Stimulated activated CD8-positive, alpha-beta memory T cell treated with anti-CD3 and anti-CD28 coated beads, Interleukin-7, amount 100 ng/mL, for 1 hour (primary cell): ENCODE data around the gene SPATA6.
"Not testable (repeated sequence)": the region's sequence is repeated elsewhere in the genome, so short reads cannot be mapped to it uniquely, and the experiment has no call there.

ENCODE experiments used
- DNase-seq, 2 donors: peaks; one replicate each; pipeline ENCODE4 v3.0.0-alpha.2; 2020; ENCODE audit warnings: low read depth in 2 of 2

Gene SPATA6

DNA sequence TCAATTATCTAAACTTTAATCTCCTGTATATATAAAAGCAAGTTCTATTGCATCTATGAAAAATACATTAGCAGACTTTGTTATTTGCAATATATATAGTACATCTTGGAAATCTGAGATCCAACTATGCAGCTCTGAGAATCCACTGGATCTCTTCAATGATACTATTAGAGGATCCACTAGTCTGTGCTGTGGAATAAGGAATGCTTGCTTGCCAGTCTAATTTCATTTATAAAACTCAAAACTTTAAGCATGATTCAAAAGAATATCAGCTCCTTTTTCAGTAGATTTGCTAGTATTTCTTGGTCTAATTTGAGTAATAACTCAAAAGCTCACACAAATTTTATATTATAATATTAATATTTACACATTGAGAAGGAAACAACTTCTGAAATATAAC is 115.1 kb downstream of the SPATA6 start:
- no peak for DNase-seq

DNA sequence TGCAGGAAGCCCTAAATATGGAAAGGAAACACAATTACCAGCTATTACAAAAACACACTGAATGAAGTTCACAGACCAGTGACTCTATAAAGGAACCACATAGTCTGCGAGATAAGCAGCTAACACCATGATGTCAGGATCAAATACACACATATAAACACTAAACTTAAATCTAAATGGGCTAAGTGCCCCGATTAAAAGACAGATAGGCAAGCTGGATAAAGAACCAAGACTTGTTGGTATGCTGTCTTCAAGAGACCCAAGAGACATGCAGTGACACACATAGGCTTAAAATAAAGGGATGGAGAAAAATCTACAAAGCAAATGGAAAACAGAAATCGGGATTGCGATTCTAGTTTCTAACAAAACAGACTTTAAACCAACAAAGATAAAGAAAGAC is 127.6 kb downstream of the SPATA6 start:
- no peak for DNase-seq

DNA sequence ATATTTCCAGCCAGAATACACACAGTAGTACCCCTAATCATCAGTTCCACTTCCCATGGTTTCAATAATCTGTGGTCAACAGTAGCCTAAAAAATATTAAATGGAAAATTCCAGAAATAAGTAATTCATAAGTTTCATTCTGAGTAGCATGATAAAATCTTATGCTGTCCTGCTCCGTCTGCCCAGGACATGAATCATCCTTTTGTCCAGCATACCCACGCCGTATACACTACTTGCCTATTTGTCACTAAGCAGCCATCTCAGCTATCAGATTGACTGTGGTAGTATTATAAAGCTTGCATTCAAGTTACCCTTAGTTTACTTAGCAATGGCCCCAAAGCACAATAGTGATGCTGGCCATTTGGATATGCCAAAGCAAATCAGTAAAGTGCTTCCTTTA is 130.8 kb downstream of the SPATA6 start:
- DNase-seq = no peak

DNA sequence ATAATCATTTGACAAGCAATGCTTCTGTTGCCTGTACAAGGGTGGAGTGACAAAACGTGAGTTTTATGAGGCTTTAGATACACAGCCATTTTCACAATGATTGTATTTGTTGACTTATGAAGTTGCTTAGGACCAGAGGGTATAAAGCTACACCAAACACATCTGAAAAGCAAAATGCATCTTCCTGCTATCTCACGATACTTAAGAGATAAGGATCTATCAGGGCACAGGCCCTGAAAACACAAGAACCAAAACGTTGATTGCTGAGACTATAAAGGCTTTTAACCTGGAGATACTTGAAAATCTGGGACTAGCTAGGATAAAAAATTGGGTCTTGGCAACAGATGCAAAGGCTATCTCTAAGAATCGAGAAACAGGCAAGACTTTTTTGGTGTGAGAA is 133.7 kb downstream of the SPATA6 start:
- DNase-seq = no peak

DNA sequence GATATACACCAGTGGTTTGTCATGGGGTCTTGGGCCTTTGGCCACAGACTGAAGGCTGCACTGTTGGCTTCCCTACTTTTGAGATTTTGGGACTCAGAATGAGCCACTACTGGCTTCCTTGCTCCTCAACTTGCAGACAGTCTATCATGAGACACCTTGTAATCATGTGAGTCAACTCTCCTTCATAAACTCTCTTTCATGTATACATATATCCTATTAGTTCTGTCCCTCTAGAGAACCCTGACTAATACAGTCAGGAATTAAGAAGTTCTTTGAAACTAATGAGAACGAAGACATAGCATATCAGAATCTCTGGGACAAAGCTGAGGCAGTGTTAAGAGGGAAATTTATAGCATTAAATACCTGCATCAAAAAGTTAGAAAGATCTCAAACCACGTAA is 138.7 kb downstream of the SPATA6 start:
- no peak for DNase-seq

DNA sequence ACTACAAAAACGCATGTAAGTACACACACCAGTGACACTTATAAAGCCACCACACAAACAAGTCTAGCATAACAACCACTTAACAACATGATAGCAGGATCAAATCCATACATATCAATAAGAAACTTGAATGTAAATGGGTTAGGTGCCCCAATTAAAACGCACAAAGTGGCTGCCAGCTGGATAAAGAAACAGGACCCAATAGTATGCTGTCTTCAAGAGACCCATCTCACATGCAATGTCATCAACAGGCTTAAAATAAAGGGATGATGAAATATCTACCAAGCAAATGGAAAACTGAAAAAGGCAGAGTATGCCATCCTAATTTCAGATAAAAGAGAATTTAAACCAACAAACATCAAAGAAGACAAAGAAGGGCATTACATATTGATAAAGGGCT is 139.9 kb downstream of the SPATA6 start:
- DNase-seq = no peak

DNA sequence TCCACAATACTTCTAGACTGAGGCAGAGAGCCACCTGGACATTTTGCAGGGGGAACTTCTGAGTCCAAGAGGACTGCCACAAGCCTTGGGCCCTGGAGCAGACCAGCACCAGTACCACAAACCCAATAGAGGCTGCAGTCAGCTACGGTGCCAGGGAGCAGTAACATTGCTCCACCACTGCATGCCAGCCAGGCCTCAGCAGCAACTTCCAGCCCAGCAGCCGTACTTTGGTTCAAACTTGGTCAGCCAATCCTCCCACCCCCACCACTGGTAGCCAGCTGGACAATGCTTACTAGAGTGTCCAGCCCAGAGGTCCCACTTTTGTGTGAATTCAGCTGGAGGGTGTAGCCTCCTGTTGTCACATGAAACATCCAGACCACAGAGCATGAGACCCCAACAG is 142.1 kb downstream of the SPATA6 start:
- no peak for DNase-seq

DNA sequence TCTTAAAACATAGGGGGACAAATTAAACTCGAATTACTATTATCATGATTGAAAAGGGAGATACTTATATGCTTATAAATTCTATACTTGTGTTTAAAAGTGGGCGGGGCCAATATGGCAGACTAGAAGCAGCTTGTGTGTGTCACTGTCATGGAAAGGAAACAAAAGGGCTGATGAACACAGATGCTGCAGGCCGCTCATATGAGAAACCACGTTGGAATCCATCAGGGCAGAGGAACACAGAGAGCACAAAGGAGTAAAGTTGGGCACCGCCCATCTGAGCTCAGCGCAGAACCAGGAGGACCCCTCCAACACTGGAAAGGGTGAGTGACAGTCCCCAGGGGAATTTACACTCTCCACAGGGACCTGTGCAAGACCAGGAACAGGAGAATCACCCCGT is 142.5 kb downstream of the SPATA6 start:
- DNase-seq = no peak

DNA sequence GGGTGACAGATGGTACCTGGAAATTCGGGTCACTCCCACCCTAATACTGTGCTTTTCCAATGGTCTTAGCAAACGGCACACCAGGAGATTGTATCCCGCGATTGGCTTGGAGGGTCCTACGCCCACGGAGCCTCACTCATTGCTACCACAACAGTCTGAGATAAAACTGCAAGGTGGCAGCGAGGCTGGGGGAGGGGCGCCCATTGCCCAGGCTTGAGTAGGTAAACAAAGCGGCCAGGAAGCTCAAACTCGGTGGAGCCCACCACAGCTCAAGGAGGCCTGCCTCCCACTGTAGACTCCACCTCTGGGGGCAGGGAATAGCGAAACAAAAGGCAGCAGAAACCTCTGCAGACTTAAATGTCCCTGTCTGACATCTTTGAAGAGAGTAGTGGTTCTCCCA is 160.2 kb downstream of the SPATA6 start:
- DNase-seq = not testable (repeated sequence)

DNA sequence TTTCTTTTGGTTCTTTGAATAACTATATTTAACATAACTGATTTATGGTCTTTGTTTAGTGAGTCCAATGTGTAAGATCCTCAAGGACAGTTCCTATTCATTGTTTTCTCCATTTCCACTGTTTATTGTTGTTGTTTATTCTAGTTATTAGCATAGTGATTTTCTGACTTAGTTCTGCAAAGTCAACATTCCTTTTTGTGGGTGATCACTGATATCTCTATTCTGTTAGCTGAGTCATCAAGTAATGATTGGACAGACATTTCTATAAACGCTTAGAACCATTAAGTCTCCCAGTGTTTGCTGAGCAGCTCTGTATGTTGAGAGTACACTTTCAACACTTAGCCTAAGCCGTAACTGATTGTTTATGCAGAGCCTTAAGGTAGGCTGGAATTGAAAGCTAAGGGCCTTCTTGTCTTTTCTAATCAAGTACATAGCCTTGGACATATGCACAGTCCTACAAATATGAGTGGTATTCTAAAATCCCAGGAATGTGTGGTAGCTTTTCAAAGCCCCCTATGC is 162.4 kb downstream of the SPATA6 start:
- no peak for DNase-seq

DNA sequence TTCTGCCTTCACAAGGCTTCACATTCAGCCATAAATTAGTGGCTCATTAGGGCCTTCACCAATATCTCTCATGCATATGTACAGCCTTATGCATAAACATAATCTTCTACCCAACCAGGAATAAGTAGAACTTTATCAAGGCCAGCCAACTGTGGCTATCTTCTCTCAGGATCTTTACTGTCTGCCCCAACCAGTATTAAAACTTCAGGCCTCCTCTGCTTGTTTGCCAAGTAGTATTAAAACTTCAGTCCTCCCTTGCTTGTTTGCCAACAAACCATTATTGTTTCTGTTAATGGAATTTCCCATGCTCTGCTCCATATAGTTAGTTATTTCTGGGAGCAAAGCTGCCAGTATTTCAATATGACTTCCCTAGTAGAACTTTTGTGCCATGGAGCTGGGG is 169.4 kb downstream of the SPATA6 start:
- DNase-seq = no peak

DNA sequence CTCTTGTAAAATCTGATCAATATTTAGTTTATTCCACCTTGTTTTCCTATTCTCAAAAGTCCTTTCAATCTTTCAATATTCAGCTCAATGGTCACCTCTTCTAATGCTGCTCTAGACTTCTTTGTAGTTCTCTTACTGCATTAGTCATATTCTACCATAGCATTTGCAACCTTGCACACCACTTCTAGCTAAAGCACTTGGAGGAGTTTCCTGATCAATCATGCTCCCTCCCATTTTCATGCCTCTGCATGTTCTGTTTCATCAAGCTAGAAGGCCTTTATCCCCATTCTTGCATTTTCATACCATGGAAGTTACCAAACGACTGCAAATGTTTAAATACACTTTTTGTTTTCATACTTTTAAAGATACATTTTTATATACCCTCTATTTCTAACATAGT is 177.3 kb downstream of the SPATA6 start:
- no peak for DNase-seq

DNA sequence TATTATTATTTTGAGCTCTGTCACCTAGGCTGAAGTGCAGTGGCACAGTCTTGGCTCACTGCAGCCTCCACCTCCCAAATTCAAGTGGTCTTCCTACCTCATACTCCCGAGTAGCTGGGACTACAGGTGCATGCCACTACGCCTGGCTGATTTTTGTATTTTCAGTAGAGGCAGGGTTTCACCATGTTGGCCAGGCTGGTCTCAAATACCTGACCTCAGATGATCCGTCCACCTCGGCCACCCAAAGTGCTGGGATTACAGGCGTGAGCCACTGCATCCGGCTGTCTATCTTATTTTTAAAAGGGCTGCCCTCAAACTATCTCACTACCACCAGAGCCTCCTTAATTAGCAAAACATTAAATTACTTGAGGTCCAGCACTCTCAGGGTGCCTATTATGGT is 177.9 kb downstream of the SPATA6 start:
- not testable (repeated sequence) for DNase-seq

DNA sequence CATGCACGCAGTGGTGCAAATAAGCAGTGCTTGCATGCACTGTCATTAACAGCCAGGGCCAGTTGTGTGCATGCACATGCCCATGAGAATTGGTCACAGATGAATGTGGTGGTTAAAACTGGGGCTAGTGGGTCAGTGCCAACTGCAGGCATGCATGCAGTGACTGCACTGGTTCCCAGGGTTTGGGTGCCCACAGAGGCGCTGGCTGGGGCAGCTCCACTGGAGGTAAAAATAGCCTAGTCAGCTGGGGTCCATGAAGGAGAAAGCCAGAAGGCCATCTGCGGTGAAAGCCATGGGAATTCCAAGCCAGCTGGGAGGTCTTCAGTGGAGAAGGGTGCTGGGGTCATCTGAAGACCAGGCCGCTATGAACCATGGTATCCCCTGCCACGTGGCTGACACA is 179.3 kb downstream of the SPATA6 start:
- DNase-seq = no peak

DNA sequence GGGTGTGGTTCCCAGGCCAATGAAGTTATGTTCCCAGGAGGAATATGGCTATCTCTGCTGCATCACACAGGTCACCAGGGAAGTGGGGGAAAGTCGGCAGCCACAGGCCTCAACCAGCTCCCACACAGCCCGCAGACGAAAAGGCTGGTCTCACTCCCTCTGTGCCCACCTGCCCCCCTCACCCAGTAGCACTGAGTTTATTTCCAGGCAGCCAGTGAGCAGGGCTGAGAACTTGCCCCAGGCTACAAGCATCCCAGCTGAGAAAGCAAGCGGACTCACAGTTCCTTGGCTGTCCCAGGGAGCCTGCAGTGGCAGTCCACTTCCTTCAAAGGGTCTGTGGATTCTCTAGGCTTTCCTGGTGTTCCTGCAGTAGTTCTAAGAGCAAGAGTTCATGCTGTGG is 180.6 kb downstream of the SPATA6 start:
- no peak for DNase-seq

DNA sequence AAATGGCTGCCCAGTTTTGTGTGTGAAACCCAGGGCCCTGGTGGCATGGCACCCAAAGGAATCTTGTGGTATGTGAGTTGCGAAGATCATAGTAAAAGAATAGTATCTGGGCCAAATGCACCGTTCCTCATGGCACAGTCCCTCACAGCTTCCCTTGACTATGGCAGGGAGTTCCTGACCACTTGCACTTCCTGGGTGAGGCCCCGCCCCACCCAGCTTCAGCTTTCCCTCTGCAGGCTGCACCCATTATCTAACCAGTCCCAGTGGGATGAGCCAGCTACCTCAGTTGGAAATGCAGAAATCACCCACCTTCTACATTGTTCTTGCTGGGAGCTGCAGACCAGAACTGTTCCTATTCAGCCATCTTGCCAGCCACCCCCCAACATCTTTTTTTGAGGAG is 186.5 kb downstream of the SPATA6 start:
- DNase-seq = no peak

DNA sequence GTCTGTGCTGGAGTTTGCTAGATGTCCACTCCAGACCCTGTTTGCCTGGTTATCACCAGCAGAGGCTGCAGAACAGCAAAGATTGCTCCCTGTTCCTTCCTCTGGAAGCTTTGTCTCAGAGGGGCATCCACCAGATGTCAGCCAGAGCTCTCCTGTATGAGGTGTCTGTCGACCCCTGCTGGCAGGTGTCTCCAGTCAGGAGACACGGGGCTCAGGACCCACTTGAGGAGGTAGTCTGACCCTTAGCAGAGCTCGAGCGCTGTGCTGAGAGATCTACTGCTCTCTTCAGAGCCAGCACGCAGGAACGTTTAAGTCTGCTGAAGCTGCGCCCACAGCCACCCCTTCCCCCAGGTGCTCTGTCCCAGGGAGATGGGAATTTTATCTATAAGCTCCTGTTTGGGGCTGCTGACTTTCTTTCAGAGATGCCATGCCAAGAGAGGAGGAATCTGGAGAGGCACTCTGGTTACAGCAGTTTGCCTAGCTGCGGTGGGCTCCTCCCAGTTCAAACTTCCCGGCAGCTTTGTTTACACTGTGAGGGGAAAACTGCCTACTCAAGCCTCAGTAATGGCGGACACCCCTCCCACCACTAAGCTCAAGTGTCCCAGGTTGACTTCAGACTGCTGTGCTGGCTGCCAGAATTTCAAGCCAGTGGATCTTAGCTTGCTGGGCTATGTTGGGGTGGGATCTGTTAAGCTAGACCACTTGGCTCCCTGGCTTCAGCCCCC is 187.1 kb downstream of the SPATA6 start:
- not testable (repeated sequence) for DNase-seq

DNA sequence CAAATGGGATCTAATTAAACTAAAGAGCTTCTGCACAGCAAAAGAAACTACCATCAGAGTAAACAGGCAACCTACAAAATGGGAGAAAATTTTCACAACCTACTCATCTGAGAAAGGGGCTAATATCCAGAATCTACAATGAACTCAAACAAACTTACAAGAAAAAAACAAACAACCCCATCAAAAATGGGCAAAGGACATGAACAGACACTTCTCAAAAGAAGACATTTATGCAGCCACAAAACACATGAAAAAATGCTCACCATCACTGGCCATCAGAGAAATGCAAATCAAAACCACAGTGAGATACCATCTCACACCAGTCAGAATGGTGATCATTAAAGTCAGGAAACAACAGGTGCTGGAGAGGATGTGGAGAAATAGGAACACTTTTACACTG is 189.7 kb downstream of the SPATA6 start:
- not testable (repeated sequence) for DNase-seq

DNA sequence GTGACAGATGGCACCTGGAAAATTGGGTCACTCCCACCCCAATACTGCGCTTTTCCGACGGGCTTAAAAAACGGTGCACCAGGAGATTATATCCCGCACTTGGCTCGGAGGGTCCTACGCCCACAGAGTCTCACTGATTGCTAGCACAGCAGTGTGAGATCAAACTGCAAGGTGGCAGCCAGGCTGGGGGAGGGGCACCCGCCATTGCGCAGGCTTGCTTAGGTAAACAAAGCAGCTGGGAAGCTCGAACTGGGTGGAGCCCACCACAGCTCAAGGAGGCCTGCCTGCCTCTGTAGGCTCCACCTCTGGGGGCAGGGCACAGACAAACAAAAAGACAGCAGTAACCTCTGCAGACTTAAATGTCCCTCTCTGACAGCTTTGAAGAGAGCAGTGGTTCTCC is 194.6 kb downstream of the SPATA6 start:
- DNase-seq = not testable (repeated sequence)

DNA sequence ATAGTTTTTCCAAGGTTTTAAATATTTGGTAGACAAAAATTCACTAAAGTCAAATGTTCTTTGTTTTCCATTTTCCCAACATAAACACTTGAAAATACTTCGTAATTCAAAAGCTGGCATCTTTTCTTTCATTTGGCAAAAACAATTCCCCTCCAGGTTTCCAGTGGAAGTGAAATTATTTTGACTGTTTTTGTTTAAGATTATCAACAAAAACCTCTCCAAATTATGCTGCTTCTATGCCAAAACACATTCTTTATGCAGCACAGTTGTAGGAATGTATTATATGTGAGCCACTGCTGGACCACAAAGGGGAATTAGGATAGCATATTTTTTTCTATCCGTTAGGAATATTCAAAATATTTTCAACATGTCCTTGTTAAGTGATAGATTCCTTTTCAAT is 205.4 kb downstream of the SPATA6 start:
- no peak for DNase-seq

DNA sequence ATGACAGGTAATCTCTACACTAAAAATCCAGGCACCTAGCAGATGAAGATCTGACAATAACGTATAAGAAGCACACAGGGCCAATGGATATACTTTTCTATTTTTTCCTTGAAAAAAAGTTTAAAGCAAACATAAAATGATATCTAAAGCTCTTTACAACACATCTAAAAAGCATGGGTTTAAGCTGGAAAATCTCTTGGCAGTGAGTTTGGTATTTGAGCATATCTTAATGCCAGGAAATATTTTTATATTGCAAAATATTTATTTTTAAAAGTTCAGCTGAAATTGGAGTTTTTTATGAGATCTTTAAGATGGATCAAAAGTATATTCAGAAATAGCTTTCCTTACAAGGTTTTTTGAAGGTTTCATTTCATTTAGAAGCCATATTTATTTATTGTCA is 209.0 kb downstream of the SPATA6 start:
- DNase-seq = no peak

DNA sequence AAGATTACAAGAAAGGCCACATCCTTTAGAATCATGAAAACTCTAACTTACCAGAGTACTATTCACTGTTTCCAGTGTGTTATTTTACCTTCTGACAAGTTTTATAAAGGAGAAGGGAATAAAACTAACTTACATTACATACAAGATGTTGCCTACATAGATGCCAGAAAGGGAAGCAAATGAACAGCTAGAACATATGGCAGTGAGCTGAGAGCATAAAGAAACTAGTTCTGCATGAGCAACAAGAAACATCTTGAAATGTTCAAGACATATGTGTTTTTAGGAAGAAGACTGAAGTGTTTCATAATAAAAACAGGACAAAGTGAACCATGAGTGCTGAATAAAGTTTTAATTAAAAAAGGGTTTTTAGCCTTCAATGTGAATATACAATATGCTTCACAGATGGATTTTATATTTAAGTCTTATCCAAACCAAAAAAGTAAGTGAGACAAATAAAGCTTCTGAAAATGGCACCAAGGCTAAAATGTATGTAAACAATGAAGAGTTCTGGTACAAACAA is 210.1 kb downstream of the SPATA6 start:
- DNase-seq = no peak

DNA sequence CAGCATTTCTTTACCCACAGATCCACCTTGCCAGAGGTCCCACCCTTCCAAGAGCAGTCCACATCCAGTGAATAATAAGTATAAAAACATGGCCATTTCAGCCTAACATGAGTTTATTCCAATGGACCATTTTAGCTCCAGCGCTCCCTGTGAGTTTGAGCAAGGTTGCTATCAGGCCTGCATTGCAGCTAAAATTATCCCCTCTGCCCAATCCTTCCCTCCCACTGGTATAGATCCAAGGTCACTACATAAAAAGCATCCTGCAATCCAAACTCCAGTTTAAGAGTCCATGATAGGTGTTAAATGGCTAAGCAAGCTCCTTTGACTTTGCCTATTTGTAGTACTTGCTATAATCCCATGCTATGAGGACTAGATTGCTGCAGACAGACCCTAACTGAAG is 213.9 kb downstream of the SPATA6 start:
- no peak for DNase-seq

DNA sequence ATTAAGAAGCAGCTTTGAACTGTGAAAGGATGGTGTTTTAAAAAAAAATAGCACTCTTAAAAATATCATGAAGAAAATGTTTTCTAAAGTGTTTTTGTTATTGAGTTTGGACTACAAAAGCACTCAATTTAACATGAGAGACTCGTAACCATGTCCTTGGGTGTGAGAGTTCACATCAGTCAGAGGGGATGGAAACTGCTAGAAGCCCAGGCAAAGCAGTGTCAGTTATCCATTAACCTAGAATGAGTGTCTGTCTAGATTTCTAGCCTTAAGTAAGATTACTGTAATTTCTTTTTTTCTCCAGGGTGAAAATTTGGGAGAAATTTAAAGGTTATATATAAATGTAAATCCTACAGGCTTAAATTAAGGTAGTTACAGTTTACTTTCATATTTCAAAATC is 217.8 kb downstream of the SPATA6 start:
- DNase-seq = no peak
